HG03280 (cell line): ENCODE data around the gene RHOB.
"Not testable (repeated sequence)": the region's sequence is repeated elsewhere in the genome, so short reads cannot be mapped to it uniquely, and the experiment has no call there.

ENCODE experiments used
- ATAC-seq: cut with Tn5 transposase; IDR thresholded peaks from one replicate; pipeline ENCODE4 v1.9.1; 2021; ENCODE audit warnings: mild to moderate bottlenecking, moderate library complexity; ENCODE audit not compliant: unreplicated experiment

The RHOB gene

GRCh38 chr2:20488782-20489181 is 41.9 kb downstream of the RHOB start:
- ATAC-seq = no peak

GRCh38 chr2:20490300-20491181 is 43.7 kb downstream of the RHOB start:
- no peak for ATAC-seq

GRCh38 chr2:20491739-20492531 is 45.1 kb downstream of the RHOB start:
- no peak for ATAC-seq

GRCh38 chr2:20493095-20493494 is 46.2 kb downstream of the RHOB start:
- not testable (repeated sequence) for ATAC-seq

DNA sequence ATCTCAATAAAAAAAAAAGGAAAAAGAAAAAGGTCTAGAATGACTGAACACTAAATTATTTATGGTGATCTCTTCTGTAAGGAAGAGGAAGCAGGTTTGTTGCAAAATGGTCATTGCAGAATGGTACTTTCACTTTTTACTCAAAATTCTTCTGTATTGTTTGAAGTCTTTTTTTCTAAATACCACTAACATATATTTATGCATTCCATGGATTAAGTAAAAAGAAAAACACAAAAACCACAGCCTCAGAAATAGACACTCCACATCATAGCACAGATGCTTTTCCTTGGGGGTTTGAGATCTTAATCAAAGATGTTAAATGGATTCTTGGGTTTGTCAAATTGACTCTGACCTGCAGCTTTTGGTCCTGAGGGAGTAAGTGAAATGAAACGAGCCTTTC is 47.4 kb downstream of the RHOB start:
- ATAC-seq = no peak

- ATAC-seq = no peak
Measured at GRCh38 chr2:20496076-20496872, 49.4 kb downstream of the RHOB start.

DNA sequence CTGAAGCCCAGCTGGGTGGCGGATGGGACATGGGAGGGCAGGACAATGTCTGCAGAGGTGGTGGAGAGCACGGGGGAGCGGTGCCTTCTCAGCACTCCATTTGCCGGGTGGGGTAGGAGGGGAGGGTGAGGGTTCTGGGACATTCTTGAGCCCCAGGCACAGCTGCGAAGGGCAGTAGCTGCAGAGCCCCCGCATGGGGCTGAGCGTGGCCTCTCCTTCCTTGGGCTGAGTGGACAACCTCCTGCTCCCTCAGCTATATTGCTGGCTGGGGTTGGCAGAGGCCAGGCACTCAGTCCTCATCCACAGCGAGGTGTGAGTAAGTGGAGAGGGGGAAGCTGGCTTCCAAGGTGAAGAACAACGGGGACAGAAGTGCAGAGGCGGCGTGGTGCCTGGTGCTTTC is 50.1 kb downstream of the RHOB start:
- ATAC-seq = no peak
